Activated naive CD8-positive, alpha-beta T cell treated with anti-CD3 and anti-CD28 coated beads for 36 hours (primary cell): Measurements from ENCODE around the gene OR9Q1. TPM values are rescaled to one million over a fixed set of nuclear protein-coding genes. Genes with fewer than 3 reads are reported as not detected.
"Not testable (repeated sequence)": the region's sequence is repeated elsewhere in the genome, so short reads cannot be mapped to it uniquely, and the experiment has no call there.

Experiments used
- DNase-seq: peaks from one replicate; pipeline ENCODE4 v3.0.0; 2021
- H3K27ac Mint-ChIP-seq: one replicate; pipeline ENCODE4 v1.8.0; 2022; ENCODE audit warnings: mild to moderate bottlenecking, moderate library complexity, mixed read lengths
- H3K27me3 Mint-ChIP-seq: one replicate; pipeline ENCODE4 v1.8.0; 2022; ENCODE audit warnings: mild to moderate bottlenecking, mixed read lengths
- H3K36me3 Mint-ChIP-seq: one replicate; pipeline ENCODE4 v1.8.0; 2021; ENCODE audit warnings: mild to moderate bottlenecking, mixed read lengths
- H3K4me1 Mint-ChIP-seq: one replicate; pipeline ENCODE4 v1.8.0; 2021; ENCODE audit warnings: mixed read lengths
- H3K4me3 Mint-ChIP-seq: one replicate; pipeline ENCODE4 v1.8.0; 2022; ENCODE audit warnings: mild to moderate bottlenecking, moderate library complexity, mixed read lengths
- H3K9me3 Mint-ChIP-seq: one replicate; pipeline ENCODE4 v1.8.0; 2022; ENCODE audit warnings: mixed read lengths
- total RNA-seq, 2 experiments: library from RNA; stranded (reverse); gene quantifications; one replicate each; pipeline ENCODE4 v1.2.3, GENCODE V29; 2021

OR9Q1 gene, protein sequence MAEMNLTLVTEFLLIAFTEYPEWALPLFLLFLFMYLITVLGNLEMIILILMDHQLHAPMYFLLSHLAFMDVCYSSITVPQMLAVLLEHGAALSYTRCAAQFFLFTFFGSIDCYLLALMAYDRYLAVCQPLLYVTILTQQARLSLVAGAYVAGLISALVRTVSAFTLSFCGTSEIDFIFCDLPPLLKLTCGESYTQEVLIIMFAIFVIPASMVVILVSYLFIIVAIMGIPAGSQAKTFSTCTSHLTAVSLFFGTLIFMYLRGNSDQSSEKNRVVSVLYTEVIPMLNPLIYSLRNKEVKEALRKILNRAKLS
- total RNA-seq = not detected

DNA sequence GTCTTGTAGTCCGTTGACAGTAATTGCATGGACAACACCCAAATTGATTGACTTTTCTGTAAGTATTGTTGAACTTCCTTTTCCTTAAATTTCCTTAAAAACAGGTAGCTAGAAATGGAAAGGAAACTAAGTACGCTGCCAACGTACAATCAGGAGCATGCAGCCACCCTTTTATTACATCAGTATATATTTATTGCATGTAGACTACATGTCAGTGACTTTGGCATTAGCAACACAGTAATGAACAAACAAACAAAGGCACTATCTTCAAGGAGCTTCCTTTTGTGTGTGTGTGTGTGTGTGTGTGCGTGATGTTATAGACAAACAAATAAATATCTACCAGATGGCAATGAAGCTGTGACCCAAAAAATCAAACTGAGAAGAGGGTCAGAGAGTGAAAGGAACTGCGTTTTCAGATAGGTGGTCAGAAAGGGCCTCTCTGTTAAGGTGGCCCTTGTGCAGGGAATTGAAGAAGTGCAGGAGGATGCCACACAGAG, at the start of gene OR9Q1:
Gene OR9Q1 (plus strand): TSS at position 447 of the 497 bp plus-strand sequence. CDS start 155,564 bp downstream, outside the sequence.
- DNase-seq = no peak
- H3K36me3 Mint-ChIP-seq = no peaks in the 10 kb centered on the region
- H3K27ac Mint-ChIP-seq = no peak within 1 kb of the TSS
- no peaks in the 10 kb centered on the region for H3K9me3 Mint-ChIP-seq
- H3K4me3 Mint-ChIP-seq = no peak within 1 kb of the TSS
- no peaks in the 10 kb centered on the region for H3K4me1 Mint-ChIP-seq
- H3K27me3 Mint-ChIP-seq = no peaks in the 10 kb centered on the region

DNA sequence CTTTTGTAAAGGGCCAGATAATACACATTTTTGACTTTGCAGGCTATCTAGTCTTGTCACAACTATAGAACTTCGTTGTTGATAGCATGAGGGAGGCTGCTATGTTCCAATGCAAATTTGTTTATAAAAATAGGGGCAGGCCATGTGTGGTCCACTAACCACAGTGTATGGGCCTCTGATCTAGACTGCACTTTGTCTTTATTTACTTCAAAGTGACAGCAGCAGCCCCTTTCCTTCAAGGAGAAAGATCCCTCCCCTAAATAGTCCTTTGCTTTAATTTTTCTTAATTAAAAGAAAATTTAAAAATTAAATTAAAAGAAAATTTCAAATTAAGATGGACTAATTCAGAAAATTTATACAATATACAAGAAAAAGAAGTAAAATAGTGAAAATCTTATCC, 49.5 kb upstream of the OR9Q1 start:
- no peak for DNase-seq
- peaks cover 12% of the 10 kb centered on the region for H3K27me3 Mint-ChIP-seq
- no peak overlapping the region for H3K27ac Mint-ChIP-seq
- no peaks in the 10 kb centered on the region for H3K36me3 Mint-ChIP-seq
- no peak overlapping the region for H3K4me3 Mint-ChIP-seq
- H3K4me1 Mint-ChIP-seq = no peaks in the 10 kb centered on the region
- H3K9me3 Mint-ChIP-seq = peaks cover 1% of the 10 kb centered on the region

DNA sequence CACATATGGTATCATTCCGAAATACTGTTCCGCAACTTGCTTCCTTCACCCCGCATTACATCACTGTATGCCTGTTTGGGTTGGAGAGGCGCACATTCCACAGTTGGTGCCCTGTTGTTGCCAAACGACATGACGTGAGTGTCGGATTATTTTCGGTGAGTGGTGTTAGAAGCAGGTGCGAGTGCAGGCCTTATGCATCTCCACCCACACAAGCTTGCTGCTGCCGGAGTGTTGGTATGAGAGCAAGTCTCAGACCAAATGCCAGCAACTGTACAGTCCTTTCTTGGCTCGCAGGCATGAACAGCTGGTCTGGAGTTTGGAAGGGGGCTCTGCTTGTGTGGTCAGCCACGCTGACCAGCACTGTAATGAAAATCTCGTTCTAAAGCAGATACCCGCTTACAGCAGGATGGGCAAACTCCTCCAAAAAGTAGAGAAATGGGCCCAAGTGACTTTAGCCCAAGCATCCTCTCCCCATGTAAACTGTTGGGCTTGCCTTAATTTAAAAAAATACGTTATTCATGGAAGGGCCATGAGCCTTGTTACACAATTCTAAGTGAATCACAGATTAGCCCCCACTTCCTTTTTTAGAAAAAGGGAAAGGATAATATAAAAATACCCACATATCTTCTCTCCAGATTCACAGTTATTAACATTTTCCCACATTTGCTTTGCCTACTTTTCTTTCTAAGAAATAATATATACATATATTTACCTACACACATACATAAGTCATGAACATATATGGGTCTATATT, 48.7 kb upstream of the OR9Q1 start:
- Mint-ChIP-seq H3K36me3 (no peaks in the 10 kb centered on the region), H3K4me3 (no peak overlapping the region), H3K9me3 (peaks cover 1% of the 10 kb centered on the region), H3K27me3 (peaks cover 7% of the 10 kb centered on the region), H3K27ac (no peak overlapping the region), H3K4me1 (no peaks in the 10 kb centered on the region)
- DNase-seq = no peak

DNA sequence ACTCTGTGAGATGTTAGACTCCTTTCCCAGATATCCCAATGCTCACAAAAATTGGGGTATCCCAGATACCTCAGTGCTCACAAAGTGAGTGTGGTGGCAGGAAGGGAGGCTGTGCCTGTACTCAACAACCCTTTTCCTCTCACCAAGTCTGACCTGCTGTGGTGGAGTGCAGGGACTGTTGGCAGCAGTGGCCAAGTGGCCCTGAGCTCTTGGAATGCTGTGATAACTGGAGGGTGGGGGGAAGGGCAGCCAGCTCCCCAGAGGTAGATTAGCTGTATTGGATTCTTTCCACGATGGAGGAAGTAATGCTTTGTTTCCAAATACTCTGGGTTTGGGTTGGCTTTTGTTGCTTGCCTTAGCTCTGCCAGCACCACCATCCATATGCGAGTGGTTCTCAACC, 46.0 kb upstream of the OR9Q1 start:
- H3K27me3 Mint-ChIP-seq = no peaks in the 10 kb centered on the region
- no peak overlapping the region for H3K27ac Mint-ChIP-seq
- no peak overlapping the region for H3K4me3 Mint-ChIP-seq
- peaks cover 1% of the 10 kb centered on the region for H3K9me3 Mint-ChIP-seq
- DNase-seq = no peak
- H3K4me1 Mint-ChIP-seq = no peaks in the 10 kb centered on the region
- no peaks in the 10 kb centered on the region for H3K36me3 Mint-ChIP-seq

DNA sequence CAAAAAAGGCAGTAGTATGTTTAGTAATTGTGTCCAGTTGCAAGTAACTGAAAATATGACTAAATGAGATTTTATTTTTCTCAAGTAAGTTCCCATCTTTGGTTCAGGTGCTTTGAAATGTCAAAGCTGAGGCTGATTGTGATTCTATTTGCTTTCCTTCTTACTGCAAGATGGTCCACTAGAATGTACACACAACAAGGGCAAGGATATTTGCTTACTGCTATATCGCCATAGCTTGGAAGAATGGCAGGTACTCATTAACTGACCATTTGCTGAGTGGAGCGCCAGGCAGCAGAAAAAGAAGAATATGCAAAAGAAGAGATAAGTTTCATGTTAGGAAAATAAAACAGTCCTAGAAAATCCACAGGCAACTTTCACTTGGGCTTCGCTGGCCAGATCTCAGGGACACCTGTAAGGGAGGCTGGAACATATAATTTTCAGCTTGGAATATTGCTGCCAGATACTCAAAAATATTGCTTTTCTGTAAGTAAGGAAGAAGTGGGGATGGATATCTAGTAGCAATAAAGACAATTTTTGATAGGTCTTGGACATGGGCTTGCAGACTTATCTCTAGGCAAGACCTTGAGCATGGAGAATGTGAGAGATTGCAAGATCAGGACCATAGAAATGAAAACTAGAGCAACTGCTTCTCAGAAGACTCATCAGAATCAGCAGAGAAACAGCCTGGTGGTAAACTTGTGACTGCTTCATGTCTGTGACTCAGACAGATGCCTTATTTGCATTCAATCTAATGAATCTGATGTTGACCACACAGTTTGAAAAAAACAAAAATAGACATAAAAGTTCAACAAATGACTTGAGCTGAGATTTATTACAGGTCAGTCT, 44.8 kb upstream of the OR9Q1 start:
- Mint-ChIP-seq H3K9me3 (peaks cover 1% of the 10 kb centered on the region), H3K4me1 (no peaks in the 10 kb centered on the region), H3K4me3 (no peak overlapping the region), H3K27ac (no peak overlapping the region), H3K36me3 (no peaks in the 10 kb centered on the region), H3K27me3 (no peaks in the 10 kb centered on the region)
- DNase-seq = no peak

DNA sequence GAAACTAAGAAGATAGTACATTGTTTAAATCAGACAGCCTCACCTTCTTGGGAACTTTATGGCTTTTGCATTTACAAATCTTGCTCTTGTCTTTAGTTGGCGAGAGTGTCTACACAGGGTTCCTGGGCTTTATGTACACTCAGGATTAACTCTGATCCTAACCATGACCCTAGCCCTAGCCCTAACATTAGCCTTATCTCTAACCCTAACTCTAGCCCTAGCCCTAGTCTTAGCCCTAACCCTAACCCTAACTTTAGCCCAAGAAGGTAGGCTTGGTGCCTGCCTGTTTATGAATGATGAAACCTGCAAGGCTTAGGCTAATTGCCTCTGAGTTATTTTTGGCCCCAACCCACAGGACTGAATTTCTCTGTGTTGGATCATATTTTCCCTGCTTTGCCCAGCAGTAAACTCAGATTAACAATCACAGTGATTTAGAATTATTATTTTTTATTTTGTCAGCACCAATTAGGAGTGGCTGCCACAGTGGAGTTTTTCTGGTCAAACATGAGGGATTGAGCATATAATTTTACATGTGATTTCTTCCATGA, 44.1 kb upstream of the OR9Q1 start:
- H3K27me3 Mint-ChIP-seq = no peaks in the 10 kb centered on the region
- H3K36me3 Mint-ChIP-seq = no peaks in the 10 kb centered on the region
- H3K4me1 Mint-ChIP-seq = no peaks in the 10 kb centered on the region
- no peak overlapping the region for H3K4me3 Mint-ChIP-seq
- DNase-seq = no peak
- peaks cover 1% of the 10 kb centered on the region for H3K9me3 Mint-ChIP-seq
- no peak overlapping the region for H3K27ac Mint-ChIP-seq

DNA sequence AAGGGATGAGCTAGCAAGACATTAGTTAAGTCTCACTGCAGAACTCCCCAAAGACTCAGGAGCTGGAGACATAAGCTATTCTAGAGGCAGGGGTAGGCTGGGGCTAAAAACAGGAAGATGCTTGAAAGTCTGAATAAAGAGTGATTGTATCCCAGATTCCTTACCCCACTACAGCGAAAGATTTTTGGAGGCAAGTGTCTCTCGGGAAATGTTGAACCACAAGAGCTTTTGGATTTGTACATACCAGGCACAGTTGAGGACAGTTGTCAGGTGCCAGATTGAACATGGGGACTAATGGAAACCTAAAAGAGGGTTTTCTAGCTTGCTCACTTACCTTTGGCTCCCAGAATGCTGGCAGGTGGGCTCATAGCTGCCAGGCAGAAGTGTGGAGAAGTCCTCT, 43.5 kb upstream of the OR9Q1 start:
- H3K27me3 Mint-ChIP-seq = no peaks in the 10 kb centered on the region
- H3K4me3 Mint-ChIP-seq = no peak overlapping the region
- H3K27ac Mint-ChIP-seq = no peak overlapping the region
- peaks cover 1% of the 10 kb centered on the region for H3K9me3 Mint-ChIP-seq
- no peak for DNase-seq
- no peaks in the 10 kb centered on the region for H3K4me1 Mint-ChIP-seq
- H3K36me3 Mint-ChIP-seq = no peaks in the 10 kb centered on the region

DNA sequence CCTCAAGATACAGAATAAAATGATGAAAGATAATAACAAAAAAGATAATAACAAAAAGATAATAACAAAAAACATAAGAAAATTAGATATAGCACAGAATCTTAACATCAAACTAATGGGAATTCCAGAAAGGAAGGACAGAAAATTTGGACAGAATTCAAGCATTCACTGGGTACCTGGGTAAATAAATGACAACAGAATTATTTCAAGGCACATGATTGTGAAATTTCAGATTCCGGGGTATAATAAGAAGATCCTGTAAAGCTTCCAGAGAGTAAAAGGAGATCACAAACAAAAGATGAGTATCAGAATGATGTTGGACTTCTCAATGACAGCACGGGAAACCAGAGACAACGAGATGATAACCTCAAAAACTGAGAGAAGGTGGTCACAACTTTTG, 42.1 kb upstream of the OR9Q1 start:
- no peak for DNase-seq
- Mint-ChIP-seq H3K27me3 (no peaks in the 10 kb centered on the region), H3K4me1 (no peaks in the 10 kb centered on the region), H3K9me3 (peaks cover under 1% of the 10 kb centered on the region), H3K4me3 (no peak overlapping the region), H3K36me3 (no peaks in the 10 kb centered on the region), H3K27ac (no peak overlapping the region)

DNA sequence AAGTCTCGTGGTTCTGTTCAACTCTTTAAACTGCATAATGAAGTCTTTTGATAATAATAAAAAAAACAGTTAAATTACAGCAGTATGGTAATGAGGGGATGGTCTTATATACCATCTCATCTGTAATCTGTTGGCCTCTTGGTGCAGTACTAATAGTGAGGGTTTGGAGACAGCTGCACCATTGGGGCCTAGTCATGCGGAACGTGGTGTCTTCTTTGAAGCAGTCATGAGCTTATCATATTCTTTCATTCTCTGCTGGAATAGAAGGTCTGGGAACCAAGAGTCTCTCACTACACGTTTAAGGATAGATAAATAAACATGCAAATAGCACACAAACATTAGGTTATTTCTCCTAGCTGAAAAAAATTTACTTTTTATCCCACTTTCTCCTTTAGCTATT, 40.9 kb upstream of the OR9Q1 start:
- no peaks in the 10 kb centered on the region for H3K4me1 Mint-ChIP-seq
- H3K27ac Mint-ChIP-seq = no peak overlapping the region
- no peak overlapping the region for H3K4me3 Mint-ChIP-seq
- H3K9me3 Mint-ChIP-seq = peaks cover 2% of the 10 kb centered on the region
- DNase-seq = no peak
- no peaks in the 10 kb centered on the region for H3K36me3 Mint-ChIP-seq
- no peaks in the 10 kb centered on the region for H3K27me3 Mint-ChIP-seq

DNA sequence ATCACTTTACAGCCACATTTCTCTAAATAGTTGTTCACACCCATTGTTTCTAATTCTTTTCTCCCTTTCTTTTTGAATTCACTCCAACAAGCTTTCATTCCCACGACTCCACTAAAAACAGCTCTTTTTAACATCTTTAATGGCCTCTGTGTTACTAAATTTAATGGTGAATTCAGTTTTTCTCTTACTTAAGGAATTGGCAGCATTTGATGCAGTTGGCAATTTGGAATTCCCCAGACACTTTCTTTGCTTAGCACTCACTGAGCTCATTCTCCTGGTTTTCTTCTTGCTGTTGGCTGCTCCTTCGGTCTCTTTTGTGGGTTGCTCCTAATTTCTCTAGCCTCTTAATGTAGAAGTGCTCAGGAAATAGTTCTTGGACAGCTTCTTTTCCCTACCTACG, 40.5 kb upstream of the OR9Q1 start:
- no peaks in the 10 kb centered on the region for H3K4me1 Mint-ChIP-seq
- no peak overlapping the region for H3K27ac Mint-ChIP-seq
- peaks cover 6% of the 10 kb centered on the region for H3K9me3 Mint-ChIP-seq
- no peaks in the 10 kb centered on the region for H3K36me3 Mint-ChIP-seq
- no peaks in the 10 kb centered on the region for H3K27me3 Mint-ChIP-seq
- H3K4me3 Mint-ChIP-seq = no peak overlapping the region
- no peak for DNase-seq

DNA sequence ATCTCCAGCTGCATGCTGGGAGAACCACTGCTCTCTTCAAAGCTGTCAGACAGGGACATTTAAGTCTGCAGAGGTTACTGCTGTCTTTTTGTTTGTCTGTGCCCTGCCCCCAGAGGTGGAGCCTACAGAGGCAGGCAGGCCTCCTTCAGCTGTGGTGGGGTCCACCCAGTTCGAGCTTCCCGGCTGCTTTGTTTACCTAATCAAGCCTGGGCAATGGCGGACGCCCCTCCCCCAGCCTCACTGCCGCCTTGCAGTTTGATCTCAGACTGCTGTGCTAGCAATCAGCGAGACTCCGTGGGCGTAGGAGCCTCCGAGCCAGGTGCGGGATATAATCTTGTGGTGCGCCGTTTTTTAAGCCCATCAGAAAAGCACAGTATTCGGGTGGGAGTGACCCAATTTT, 24.2 kb upstream of the OR9Q1 start:
- not testable (repeated sequence) for H3K4me3 Mint-ChIP-seq, H3K9me3 Mint-ChIP-seq, H3K27me3 Mint-ChIP-seq, DNase-seq, H3K36me3 Mint-ChIP-seq, H3K4me1 Mint-ChIP-seq, H3K27ac Mint-ChIP-seq

DNA sequence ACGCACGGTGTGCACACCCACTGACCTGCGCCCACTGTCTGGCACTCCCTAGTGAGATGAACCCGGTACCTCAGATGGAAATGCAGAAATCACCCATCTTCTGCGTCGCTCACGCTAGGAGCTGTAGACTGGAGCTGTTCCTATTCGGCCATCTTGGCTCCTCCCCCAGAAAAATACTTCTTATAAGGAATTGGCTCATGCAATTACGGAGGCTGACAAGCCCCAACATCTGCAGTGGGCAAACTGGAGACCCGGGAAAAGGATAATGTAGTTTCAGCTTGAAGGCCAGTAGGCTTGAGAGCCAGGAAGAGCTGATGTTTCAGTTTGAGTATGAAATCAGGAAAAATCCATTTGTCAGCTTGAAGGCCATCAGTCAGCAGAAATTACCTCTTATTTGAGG, 23.7 kb upstream of the OR9Q1 start:
- H3K9me3 Mint-ChIP-seq, H3K27ac Mint-ChIP-seq, DNase-seq, H3K36me3 Mint-ChIP-seq, H3K4me3 Mint-ChIP-seq, H3K4me1 Mint-ChIP-seq: not testable (repeated sequence)
- H3K27me3 Mint-ChIP-seq = peaks cover 14% of the 10 kb centered on the region

DNA sequence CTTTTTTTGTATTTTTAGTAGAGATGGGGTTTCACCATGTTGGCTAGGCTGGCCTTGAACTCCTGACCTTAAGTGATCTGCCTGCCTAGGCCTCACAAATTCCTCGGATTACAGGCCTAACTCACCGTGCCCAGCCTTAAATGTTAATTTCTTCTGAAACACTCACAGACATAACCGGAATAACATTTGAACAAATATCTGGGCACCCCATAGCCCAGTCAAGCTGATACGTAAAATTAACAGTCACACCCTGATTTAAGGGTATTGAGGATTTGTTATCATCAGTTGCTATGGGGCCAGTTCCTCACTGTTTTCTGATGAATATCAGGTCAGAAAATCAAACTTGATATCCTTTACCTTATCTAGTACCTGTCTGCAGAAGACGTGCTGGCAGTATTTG, 23.0 kb upstream of the OR9Q1 start:
- H3K4me1 Mint-ChIP-seq = peaks cover 6% of the 10 kb centered on the region
- no peaks in the 10 kb centered on the region for H3K36me3 Mint-ChIP-seq
- no peak overlapping the region for H3K27ac Mint-ChIP-seq
- peaks cover 17% of the 10 kb centered on the region for H3K27me3 Mint-ChIP-seq
- no peak for DNase-seq
- no peaks in the 10 kb centered on the region for H3K9me3 Mint-ChIP-seq
- no peak overlapping the region for H3K4me3 Mint-ChIP-seq

DNA sequence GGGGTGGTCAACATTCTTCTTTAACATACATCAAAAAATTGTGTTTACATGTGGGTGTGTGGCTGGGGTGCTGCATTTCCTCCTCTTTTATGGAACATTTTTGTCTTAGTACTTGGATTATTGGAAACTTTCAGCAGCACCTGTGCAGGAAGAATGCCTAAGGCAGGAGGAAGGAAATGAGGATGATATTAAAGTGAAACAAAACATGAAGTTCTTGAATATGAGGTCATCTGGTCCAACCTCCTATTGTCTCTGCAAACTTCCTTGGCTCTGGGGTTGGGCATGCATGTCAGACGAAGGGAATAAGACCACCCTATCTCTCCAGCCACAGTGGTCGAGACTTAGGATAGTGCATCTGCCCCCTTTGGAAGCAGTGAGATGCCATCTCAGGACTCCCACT, 20.6 kb upstream of the OR9Q1 start:
- H3K4me1 Mint-ChIP-seq = peaks cover 6% of the 10 kb centered on the region
- no peak for DNase-seq
- peaks cover 23% of the 10 kb centered on the region for H3K27me3 Mint-ChIP-seq
- no peaks in the 10 kb centered on the region for H3K9me3 Mint-ChIP-seq
- H3K27ac Mint-ChIP-seq = no peak overlapping the region
- H3K4me3 Mint-ChIP-seq = no peak overlapping the region
- H3K36me3 Mint-ChIP-seq = no peaks in the 10 kb centered on the region

DNA sequence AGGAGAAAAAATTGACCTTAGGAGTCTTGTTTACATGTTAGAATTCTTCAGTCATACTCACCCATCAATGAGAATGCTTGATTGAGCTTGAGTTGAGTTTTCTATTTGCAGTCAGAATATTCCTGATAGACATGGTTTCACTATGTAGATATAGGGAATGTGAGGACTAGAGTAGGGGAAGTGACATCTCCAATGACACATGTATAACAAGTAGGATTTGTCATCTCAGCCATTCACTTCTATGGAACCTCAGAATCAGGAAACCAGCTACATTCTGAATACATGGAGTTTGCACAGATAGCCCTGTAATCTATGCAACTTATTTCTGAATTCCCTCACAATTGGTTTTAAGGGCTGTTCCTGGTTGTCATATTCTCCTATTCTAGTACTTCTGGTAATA, 20.1 kb upstream of the OR9Q1 start:
- H3K9me3 Mint-ChIP-seq = no peaks in the 10 kb centered on the region
- DNase-seq = no peak
- H3K4me3 Mint-ChIP-seq = no peak overlapping the region
- no peak overlapping the region for H3K27ac Mint-ChIP-seq
- H3K27me3 Mint-ChIP-seq = peaks cover 23% of the 10 kb centered on the region
- H3K36me3 Mint-ChIP-seq = no peaks in the 10 kb centered on the region
- H3K4me1 Mint-ChIP-seq = peaks cover 6% of the 10 kb centered on the region
